Measurements from ENCODE around the gene FLNA.

- TF ChIP-seq EZH2phosphoT487 (IDR thresholded peaks at IDR 0.05; ENCODE audit: insufficient read depth, low read depth) (no peak), EZH2 (IDR thresholded peaks at IDR 0.05; ENCODE audit: insufficient read depth, poor library complexity, severe bottlenecking) (no peak)
Measured at GRCh38 chrX:154354013-154354412, 20.4 kb downstream of the FLNA start.

Data from GM23248 (cell line).